SJSA1 (cell line): ENCODE results near the gene KLK13. TPM values are rescaled to one million over a fixed set of nuclear protein-coding genes. Genes with fewer than 3 reads are reported as not detected.
A peak's percentile ranks its signal among the peaks of the same experiment; 100 is the strongest.

Source experiments
- DNase-seq, 2 experiments: peaks; one replicate each; pipeline ENCODE4 v3.0.0-alpha.2; 2015 to 2020; ENCODE audit warnings: low spot score in 2 of 2, low read depth in 1 of 2
- H3K27ac ChIP-seq: fragments of 250-450 bp; sonication (Bioruptor Pico); 2 replicates; pipeline ENCODE4 v1.5.1; 2020; ENCODE audit warnings: mild to moderate bottlenecking, moderate library complexity
- H3K27me3 ChIP-seq: fragments of 250-450 bp; sonication (Bioruptor Pico); replicated peaks from 2 replicates; pipeline ENCODE4 v1.5.1; 2020; ENCODE audit warnings: mild to moderate bottlenecking, moderate library complexity
- H3K36me3 ChIP-seq: fragments of 250-450 bp; sonication (Bioruptor Pico); 2 replicates; pipeline ENCODE4 v1.5.1; 2020; ENCODE audit warnings: mild to moderate bottlenecking
- H3K4me1 ChIP-seq: fragments of 250-450 bp; sonication (Bioruptor Pico); replicated peaks from 2 replicates; pipeline ENCODE4 v1.6.1; 2021; ENCODE audit warnings: mild to moderate bottlenecking
- H3K4me3 ChIP-seq: fragments of 250-450 bp; sonication (Bioruptor Pico); 2 replicates; pipeline ENCODE4 v1.5.1; 2020; ENCODE audit warnings: mild to moderate bottlenecking
- H3K9me3 ChIP-seq: fragments of 250-450 bp; sonication (Bioruptor Pico); replicated peaks from 2 replicates; pipeline ENCODE4 v1.5.1; 2020; ENCODE audit warnings: mild to moderate bottlenecking
- total RNA-seq: library from RNA; depleted of rRNA; stranded (reverse); fragments of >200 nt; shearing (Covaris generic); gene quantifications from 2 replicates; pipeline ENCODE4 v1.2.3, GENCODE V29; 2014

KLK13 gene
- total RNA-seq, 1 experiment from 2014 or later: not detected

DNA sequence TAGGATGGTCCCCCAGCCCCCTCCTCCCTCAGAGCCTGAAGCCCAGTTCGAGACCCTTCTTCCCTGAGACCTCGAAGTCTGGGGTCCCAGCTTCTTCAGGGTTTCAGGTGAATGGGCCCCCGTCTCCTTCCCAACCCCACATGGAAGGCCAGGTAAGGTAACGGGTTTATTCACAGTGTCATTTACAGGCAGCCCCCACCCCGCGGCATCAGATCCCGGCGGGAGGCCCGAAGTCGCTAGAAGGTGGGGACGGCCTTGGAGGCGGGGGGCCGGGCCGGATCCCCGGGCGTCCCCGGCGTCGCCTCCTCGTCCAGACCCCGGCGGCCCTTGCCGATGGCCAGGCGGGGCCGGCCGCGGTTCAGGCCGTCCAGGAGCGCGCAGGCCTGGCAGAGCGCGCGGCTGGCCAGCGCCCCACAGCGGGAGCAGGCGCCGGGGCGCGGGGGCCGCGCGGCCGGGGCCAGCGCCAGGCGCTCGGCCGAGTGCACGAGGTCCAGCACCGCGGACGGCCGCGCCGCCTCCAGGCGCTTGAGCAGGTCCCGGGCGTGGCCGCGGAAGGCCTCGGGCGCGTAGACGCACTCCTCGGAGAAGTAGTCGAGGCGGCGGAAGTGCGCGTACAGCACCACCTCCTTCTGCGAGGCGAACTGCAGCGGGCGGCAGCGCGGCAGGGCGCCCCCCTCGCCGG is 33.6 kb upstream of the KLK13 start:
- no peak for DNase-seq
- Histone ChIP-seq H3K4me1 (no peaks in the 10 kb centered on the region; the same call in 1 of the 2 replicates), H3K27me3 (no peaks in the 10 kb centered on the region), H3K36me3 (peaks cover 12% of the 10 kb centered on the region), H3K27ac (no peak overlapping the region), H3K9me3 (no peaks in the 10 kb centered on the region), H3K4me3 (no peak overlapping the region)

- Histone ChIP-seq H3K27ac (no peak overlapping the region), H3K36me3 (peaks cover 6% of the 10 kb centered on the region), H3K9me3 (no peaks in the 10 kb centered on the region), H3K4me1 (no peaks in the 10 kb centered on the region; the same call in 1 of the 2 replicates), H3K4me3 (no peak overlapping the region), H3K27me3 (no peaks in the 10 kb centered on the region)
- DNase-seq: no peak
Observed at GRCh38 chr19:51097796-51098195, 32.9 kb upstream of the KLK13 start.

GRCh38 chr19:51097166-51097738 is 32.4 kb upstream of the KLK13 start:
- H3K9me3 ChIP-seq: no peaks in the 10 kb centered on the region
- DNase-seq: peak; percentile 25 to 58
- peaks cover under 1% of the 10 kb centered on the region for H3K36me3 ChIP-seq
- no peak overlapping the region for H3K27ac ChIP-seq
- no peaks in the 10 kb centered on the region; the same call in 1 of the 2 replicates for H3K4me1 ChIP-seq
- no peak overlapping the region for H3K4me3 ChIP-seq
- no peaks in the 10 kb centered on the region for H3K27me3 ChIP-seq

DNA sequence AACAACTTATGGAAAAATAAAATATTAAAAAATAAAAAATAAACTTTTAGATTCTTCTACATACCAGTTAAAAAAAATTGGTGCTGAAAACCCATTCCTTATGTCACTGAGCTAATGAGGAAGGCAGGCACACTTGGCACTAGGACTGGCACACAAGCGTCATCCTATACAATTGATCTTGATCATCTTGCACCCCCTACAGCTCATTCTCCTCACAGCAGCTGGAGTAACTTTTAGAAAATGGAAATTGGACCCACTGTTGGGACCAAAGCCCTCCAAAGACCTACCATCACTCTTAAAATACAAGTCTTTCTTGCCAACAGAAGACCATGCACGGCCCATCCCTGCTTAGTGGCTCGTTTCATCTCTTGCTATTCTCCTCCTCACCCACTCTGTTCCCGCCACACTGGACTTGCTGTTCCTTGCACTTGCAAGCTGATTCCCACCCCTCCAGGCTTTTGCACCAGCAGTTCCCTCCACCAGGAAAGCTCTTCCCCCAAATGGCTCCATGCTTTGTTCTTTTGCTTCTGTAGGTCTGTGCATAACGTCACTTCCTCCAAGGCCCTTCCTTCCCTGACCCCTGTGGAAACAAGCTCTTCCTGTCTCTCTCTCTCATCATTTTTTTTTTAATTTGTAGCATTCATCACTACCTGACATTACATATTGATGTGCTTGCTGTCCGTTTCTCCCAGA is 31.7 kb upstream of the KLK13 start:
- H3K4me3 ChIP-seq: no peak overlapping the region
- H3K36me3 ChIP-seq: no peaks in the 10 kb centered on the region; the same call in 1 of the 2 replicates
- H3K9me3 ChIP-seq: no peaks in the 10 kb centered on the region
- H3K27ac ChIP-seq: no peak overlapping the region
- H3K27me3 ChIP-seq: no peaks in the 10 kb centered on the region
- DNase-seq: no peak
- H3K4me1 ChIP-seq: no peaks in the 10 kb centered on the region; the same call in 1 of the 2 replicates

GRCh38 chr19:51094696-51095279 is 29.9 kb upstream of the KLK13 start:
- Histone ChIP-seq H3K4me1 (no peaks in the 10 kb centered on the region; the same call in 1 of the 2 replicates), H3K27ac (no peak overlapping the region), H3K27me3 (no peaks in the 10 kb centered on the region), H3K9me3 (no peaks in the 10 kb centered on the region), H3K4me3 (no peak overlapping the region), H3K36me3 (no peaks in the 10 kb centered on the region; the same call in 1 of the 2 replicates)
- peak in 1 of 2 experiments; percentile 17 for DNase-seq

GRCh38 chr19:51093510-51094345 is 28.8 kb upstream of the KLK13 start:
- H3K27me3 ChIP-seq: no peaks in the 10 kb centered on the region
- no peaks in the 10 kb centered on the region for H3K9me3 ChIP-seq
- H3K27ac ChIP-seq: no peak overlapping the region
- DNase-seq: no peak
- H3K4me3 ChIP-seq: no peak overlapping the region
- no peaks in the 10 kb centered on the region; the same call in 1 of the 2 replicates for H3K4me1 ChIP-seq
- H3K36me3 ChIP-seq: no peaks in the 10 kb centered on the region

GRCh38 chr19:51093101-51093500 is 28.2 kb upstream of the KLK13 start:
- Histone ChIP-seq H3K27me3 (no peaks in the 10 kb centered on the region), H3K4me1 (no peaks in the 10 kb centered on the region; the same call in 1 of the 2 replicates), H3K9me3 (no peaks in the 10 kb centered on the region), H3K27ac (no peak overlapping the region), H3K4me3 (no peak overlapping the region), H3K36me3 (no peaks in the 10 kb centered on the region)
- no peak for DNase-seq

- no peaks in the 10 kb centered on the region for H3K9me3 ChIP-seq
- no peak overlapping the region for H3K4me3 ChIP-seq
- no peaks in the 10 kb centered on the region for H3K27me3 ChIP-seq
- H3K36me3 ChIP-seq: no peaks in the 10 kb centered on the region
- no peak overlapping the region for H3K27ac ChIP-seq
- no peaks in the 10 kb centered on the region; the same call in 1 of the 2 replicates for H3K4me1 ChIP-seq
- no peak for DNase-seq
Observed at GRCh38 chr19:51091895-51092873, 27.3 kb upstream of the KLK13 start.

DNA sequence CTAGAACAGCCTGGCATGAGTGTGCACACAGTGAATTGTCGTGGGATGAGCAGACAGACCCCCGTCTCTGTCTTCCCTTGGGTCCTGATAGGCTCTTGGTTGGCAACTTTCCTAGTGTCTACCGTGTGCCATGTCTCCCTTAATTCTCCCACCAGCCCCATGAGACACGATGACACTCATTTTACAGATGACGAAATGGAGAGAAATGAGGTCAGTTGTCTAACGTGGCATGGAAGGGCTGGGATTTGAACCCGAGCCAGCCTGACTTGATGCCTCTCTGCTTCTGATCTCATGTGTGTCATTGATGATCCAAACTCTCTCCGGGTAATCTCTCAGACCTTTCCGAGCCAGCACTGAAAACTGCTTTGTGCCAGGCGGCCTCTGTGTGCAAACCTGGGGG is 26.2 kb upstream of the KLK13 start:
- H3K27me3 ChIP-seq: no peaks in the 10 kb centered on the region
- H3K4me3 ChIP-seq: no peak overlapping the region
- H3K9me3 ChIP-seq: no peaks in the 10 kb centered on the region
- DNase-seq: no peak
- H3K36me3 ChIP-seq: no peaks in the 10 kb centered on the region
- no peaks in the 10 kb centered on the region; the same call in 1 of the 2 replicates for H3K4me1 ChIP-seq
- H3K27ac ChIP-seq: no peak overlapping the region

DNA sequence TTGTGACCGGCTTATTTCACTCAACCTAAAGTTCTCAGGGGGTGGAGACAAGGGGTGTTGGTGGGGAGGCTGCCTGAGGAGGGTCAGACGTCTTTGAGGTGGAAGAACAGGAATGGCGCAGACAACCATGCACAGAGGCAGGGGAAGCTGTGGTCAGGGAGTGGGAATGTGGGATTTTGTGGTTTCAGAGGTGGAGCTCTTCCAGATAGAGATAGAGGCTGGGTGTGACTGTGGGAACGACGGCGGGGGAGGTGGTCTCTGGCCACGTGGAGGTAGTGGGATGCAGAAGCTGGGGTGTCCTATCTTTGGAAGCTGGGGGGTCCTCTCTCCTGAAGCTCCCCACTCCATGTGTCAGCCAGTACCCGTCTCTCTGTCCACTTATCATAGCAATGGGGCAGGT is 25.6 kb upstream of the KLK13 start:
- H3K4me3 ChIP-seq: no peak overlapping the region
- no peaks in the 10 kb centered on the region for H3K9me3 ChIP-seq
- H3K27ac ChIP-seq: no peak overlapping the region
- H3K27me3 ChIP-seq: no peaks in the 10 kb centered on the region
- H3K36me3 ChIP-seq: no peaks in the 10 kb centered on the region
- no peak for DNase-seq
- H3K4me1 ChIP-seq: no peaks in the 10 kb centered on the region; the same call in 1 of the 2 replicates

DNA sequence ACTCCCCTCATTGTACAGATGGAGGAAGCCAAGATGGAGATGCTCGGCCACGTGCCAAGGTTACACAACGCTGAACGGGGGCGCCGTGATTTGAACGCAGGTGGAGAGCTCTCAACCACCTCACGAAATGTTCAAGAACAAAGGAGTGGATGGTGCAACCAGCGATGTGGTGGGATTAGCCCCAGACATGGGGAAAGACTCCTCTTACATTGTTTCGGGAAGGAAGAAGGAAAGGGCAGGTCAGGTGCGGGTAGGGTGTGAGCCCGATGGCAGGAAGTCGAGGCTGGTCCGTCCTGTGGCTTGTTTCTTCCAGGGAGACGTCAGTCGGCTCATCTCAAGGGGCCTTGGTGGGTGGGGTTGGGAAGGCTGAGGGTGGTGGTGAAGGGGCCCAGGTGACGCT is 24.9 kb upstream of the KLK13 start:
- DNase-seq: no peak
- H3K36me3 ChIP-seq: no peaks in the 10 kb centered on the region
- no peaks in the 10 kb centered on the region; the same call in 1 of the 2 replicates for H3K4me1 ChIP-seq
- no peaks in the 10 kb centered on the region for H3K27me3 ChIP-seq
- H3K9me3 ChIP-seq: no peaks in the 10 kb centered on the region
- no peak overlapping the region for H3K27ac ChIP-seq
- no peak overlapping the region for H3K4me3 ChIP-seq

DNA sequence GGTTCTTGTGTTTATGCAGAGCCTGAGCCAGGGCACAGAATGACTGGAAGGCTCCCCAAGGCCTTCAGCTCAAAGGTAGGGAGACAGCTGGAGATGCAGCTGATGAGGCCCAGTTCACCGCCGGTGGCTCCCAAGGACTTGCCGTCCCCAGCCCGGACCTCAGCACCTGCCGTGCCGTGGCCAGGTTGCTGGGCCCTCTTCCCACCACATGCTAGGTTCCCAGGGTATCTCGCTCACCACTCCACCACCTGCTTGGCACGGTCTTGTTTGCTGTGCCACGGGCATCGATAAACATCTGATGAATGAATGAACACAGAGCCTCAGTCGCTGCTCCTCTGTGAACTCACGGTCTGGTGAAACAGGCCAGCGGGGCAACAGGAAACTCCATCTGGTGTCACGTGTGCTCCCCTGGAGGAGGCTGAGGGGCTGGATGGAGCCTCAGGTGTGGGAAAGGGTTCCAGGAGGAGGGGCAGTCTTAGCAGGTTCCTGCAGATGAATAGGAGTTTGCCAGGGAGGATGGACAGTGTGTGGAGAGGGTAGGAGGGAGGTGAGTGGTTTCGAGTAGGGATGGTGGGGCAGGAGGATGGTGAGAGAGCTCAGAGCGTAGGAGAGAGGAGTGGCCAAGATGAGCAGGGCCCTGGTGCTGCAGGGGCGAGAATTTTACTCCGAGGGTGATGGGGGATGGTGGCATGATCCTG is 21.4 kb upstream of the KLK13 start:
- Histone ChIP-seq H3K36me3 (no peaks in the 10 kb centered on the region), H3K9me3 (no peaks in the 10 kb centered on the region), H3K4me1 (no peaks in the 10 kb centered on the region), H3K27ac (no peak overlapping the region), H3K4me3 (no peak overlapping the region), H3K27me3 (peaks cover 3% of the 10 kb centered on the region; the same call in 1 of the 2 replicates)
- no peak for DNase-seq
